CD4-positive, alpha-beta T cell treated with Interleukin-6 at 100 ng/mL for 8 hours (primary cell): ENCODE data around the gene RXRA.

Experiments used
- DNase-seq: peaks from one replicate; pipeline ENCODE4 v3.0.0-alpha.2; 2020; ENCODE audit warnings: mixed read lengths, low spot score

The RXRA gene

GRCh38 chr9:134434894-134435506 lies 108.7 kb downstream of the RXRA start:
- DNase-seq, result no peak

- DNase-seq, result no peak
These were observed 109.5 kb downstream of the RXRA start for GRCh38 chr9:134435550-134436378.

DNA sequence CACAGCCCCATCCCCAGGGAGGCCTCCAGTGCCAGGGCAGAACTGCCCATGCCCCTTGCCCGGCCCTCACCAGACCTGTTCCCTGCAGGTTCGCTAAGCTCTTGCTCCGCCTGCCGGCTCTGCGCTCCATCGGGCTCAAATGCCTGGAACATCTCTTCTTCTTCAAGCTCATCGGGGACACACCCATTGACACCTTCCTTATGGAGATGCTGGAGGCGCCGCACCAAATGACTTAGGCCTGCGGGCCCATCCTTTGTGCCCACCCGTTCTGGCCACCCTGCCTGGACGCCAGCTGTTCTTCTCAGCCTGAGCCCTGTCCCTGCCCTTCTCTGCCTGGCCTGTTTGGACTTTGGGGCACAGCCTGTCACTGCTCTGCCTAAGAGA lies 110.1 kb downstream of the RXRA start:
- no peak for DNase-seq

DNA sequence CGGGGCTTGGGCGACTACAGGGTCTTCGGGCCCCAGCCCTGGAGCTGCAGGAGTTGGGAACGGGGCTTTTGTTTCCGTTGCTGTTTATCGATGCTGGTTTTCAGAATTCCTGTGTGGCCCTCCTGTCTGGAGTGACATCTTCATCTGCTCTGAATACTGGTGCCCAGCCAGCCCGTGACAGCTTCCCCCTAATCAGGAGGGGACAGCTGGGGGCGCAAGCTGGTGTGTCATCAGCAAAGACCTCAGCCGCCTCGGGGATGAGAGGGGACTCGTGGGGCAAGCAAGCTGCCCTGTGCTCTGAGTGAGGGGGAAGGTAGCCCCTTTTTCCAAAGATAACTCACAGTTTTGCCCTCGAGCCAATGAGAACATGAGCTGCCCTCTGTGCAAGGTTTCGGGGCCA lies 110.7 kb downstream of the RXRA start:
- no peak for DNase-seq

- DNase-seq, result no peak
These were observed 111.3 kb downstream of the RXRA start for GRCh38 chr9:134437403-134438194.

DNA sequence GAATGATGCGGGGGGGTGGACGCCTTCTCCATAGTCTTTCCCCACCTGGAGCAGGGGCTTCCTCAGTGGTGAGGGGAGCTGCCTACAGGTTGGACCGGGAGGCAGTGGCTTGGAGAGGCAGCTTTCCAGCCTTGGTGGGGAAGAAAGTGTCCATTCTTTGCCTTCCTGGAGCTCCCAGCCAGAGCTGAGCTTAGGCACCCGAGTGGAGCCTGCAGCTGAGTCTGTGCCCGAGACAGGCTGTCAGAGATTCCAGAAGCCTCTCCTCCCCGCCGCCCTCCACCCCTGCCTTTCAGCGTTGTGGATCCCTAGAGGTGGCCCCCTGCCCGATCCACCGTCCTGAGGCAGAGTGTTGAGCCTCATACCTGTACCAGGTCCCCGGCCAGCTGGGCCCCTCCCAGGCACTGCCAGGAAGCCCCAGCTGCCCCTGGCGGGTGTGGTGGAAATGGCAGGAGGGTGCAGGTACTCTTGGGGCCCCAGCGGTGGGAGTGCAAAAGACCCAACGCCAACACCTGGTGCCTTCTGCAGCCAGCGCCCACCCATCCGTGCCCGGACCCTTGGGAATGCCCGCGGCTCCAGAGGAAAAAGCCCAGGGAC lies 112.0 kb downstream of the RXRA start:
- DNase-seq, result no peak

DNA sequence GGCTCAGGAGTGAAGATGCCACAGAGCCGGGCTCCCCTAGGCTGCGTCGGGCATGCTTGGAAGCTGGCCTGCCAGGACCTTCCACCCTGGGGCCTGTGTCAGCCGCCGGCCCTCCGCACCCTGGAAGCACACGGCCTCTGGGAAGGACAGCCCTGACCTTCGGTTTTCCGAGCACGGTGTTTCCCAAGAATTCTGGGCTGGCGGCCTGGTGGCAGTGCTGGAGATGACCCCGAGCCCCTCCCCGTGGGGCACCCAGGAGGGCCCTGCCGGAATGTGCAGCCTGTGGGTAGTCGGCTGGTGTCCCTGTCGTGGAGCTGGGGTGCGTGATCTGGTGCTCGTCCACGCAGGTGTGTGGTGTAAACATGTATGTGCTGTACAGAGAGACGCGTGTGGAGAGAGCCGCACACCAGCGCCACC lies 113.1 kb downstream of the RXRA start:
- DNase-seq, result no peak

GRCh38 chr9:134440636-134441226 lies 114.5 kb downstream of the RXRA start:
- DNase-seq, result no peak

- no peak for DNase-seq
These were observed 115.2 kb downstream of the RXRA start for GRCh38 chr9:134441227-134442084.

GRCh38 chr9:134442085-134442474 lies 115.8 kb downstream of the RXRA start:
- DNase-seq, result no peak

DNA sequence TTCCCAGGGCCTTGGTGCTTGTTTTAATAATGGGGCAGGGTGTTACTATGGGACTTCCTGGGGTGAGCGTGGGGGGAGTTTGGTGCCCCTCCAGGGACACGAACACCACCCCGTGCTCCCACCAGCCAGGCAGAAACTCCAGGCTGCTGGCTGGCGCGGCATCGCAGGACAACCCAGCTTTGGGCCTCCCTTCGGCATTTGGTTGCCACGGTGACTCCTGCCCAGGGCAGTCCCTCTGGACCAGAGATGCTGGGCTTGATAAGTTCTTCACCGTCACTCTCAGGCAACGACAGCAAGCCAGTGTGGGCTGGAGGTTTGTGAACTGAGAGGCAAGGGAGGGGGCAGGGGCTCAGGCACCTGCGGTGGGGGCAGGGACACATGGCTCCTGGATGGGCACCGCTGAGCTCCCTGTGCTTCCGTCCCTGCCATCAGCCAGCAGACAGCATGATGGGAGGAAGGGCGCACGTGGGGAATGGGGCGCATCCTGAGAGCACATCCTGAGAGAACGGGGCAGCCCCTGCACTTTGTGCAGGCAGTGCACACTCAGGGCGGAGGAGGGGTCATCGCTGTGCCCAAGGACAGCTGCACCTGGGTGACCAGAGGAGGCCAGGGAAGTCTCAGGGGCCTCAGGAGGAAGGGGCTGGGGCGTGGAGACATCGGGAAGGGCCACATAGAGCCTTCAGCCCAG lies 116.4 kb downstream of the RXRA start:
- no peak for DNase-seq

- DNase-seq, result peak; percentile 93
These were observed 117.2 kb downstream of the RXRA start for GRCh38 chr9:134443174-134444037.

GRCh38 chr9:134444038-134444315 lies 117.7 kb downstream of the RXRA start:
- DNase-seq, result no peak

DNA sequence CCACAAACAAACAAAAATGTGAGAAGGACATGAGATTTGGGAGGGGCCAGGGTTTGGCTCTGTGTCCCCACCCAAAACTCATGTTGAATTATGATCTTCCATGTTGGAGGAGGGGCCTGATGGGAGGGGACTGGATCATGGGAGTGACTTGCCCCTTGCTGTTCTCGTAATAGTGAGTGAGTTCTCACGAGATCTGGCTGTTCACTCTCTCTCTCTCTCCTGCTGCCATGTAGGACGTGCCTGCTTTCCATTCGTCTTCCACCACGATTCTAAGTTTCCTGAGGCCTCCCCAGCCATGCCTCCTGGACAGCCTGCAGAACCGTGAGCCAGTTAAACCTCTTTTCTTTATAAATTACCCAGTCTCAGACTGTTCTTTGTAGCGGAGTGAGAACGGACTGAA lies 118.7 kb downstream of the RXRA start:
- DNase-seq, result no peak

DNA sequence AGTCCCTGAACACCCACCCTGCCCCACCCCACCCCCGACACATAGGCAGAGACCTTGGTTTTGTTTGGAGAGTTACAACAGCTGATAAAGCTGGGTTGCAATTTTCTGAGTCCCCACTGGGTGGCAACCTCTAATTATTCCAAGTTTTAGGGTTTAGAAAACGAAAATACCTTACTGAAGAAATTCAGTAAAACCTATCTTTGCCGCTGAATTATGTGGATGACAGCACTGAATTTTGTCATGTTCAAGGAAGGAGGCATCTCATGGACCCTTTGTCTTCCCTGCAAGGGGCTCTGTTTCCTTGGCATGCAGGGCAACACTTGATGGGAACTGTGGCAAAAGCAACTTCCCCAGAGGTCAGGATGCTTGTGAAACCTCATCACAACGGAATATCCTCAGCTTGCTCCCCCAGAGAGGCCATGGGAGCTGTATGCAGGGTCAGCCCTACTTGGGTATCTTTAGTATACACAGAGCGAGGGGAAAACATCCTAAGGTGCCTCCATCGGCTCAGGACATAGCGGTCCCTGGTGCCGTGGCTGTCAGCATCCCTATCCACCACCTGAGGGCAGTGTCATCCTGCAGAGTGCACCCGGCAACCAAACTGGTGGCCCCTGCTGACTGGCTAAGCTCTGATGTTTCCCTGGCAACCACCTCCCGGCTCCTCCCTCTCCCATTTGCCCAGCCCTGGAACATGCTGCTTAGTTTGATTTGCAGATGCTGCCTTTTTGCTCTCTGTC lies 123.1 kb downstream of the RXRA start:
- peak; percentile 88 for DNase-seq

DNA sequence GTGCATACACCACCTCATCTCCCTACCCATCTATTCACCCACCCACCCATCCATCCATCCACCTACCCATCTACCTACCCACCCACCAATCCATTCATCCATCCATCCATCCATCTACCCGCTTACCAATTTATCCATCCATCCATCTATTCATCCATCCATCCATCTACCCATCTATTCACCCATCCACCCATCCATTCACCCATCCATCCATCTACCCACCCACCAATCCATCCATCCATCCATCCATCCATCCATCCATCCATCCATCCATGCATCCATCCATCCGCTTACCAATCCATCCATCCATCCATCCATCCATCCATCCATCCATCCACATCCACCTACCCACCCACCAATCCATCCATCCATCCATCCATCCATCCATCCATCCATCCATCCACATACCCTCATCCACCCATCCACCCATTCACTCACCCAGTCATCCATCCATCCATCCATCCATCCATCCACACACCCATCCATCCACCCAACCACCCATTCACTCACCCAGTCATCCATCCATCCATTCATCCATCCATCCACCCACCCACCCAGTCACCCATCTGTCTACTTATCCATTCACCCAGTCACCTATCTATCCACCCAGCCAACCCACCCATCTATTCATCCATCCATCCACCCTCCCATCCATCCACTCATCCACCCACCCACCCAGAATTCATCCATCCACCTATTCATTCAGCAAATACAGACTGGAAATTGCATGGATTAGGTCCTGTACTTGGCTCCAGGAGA lies 125.6 kb downstream of the RXRA start:
- DNase-seq, result no peak

DNA sequence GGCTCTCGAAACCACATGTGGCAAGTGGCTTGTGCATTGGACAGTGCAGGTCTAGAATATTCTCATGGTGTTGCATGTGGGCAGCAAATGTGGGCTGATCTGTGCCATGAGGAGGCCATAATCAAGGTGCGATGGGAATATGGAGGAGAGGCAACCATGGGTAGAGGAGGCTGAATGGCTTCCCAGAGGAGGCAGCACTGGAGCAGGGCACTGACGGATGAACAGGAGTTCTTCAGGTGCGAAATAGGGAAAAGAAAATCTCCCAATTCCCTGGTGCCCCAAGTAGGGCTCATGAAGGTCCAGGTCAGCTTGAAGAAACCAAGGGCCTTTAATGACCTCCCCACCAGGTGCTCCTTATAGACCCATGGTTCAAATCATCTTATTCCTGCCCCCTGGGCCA lies 126.5 kb downstream of the RXRA start:
- no peak for DNase-seq

- no peak for DNase-seq
These were observed 127.7 kb downstream of the RXRA start for GRCh38 chr9:134453776-134454475.
